ENCODE results near the gene FSHR.

Gene FSHR

GRCh38 chr2:49032936-49033335, 121.4 kb downstream of the FSHR start:
- no peak for DNase-seq (ENCODE audit: low read depth)

- no peak for DNase-seq (ENCODE audit: low read depth)
Observed at GRCh38 chr2:49032126-49032525, 122.2 kb downstream of the FSHR start.

GRCh38 chr2:49029406-49029805, 124.9 kb downstream of the FSHR start:
- no peak for DNase-seq (ENCODE audit: low read depth)

GRCh38 chr2:49028101-49028500, 126.2 kb downstream of the FSHR start:
- DNase-seq (ENCODE audit: low read depth) = no peak

- no peak for DNase-seq (ENCODE audit: low read depth)
Observed at GRCh38 chr2:49026706-49027105, 127.6 kb downstream of the FSHR start.

GRCh38 chr2:49021271-49021670, 133.0 kb downstream of the FSHR start:
- no peak for DNase-seq (ENCODE audit: low read depth)

- DNase-seq (ENCODE audit: low read depth) = no peak
Observed at GRCh38 chr2:49005261-49005660, 149.1 kb downstream of the FSHR start.

GRCh38 chr2:49004036-49004626, 150.2 kb downstream of the FSHR start:
- DNase-seq (ENCODE audit: low read depth) = no peak

- DNase-seq (ENCODE audit: low read depth) = no peak
Observed at GRCh38 chr2:49003201-49003600, 151.1 kb downstream of the FSHR start.

- DNase-seq (ENCODE audit: low read depth) = no peak
Observed at GRCh38 chr2:49002750-49003149, 151.6 kb downstream of the FSHR start.

- DNase-seq (ENCODE audit: low read depth) = no peak
Observed at GRCh38 chr2:49000695-49001094, 153.6 kb downstream of the FSHR start.

- no peak for DNase-seq (ENCODE audit: low read depth)
Observed at GRCh38 chr2:48998449-48998848, 155.9 kb downstream of the FSHR start.

GRCh38 chr2:48993576-48993975, 160.7 kb downstream of the FSHR start:
- no peak for DNase-seq (ENCODE audit: low read depth)

- DNase-seq (ENCODE audit: low read depth) = no peak
Observed at GRCh38 chr2:48991415-48992131, 162.7 kb downstream of the FSHR start.

GRCh38 chr2:48984922-48985321, 169.4 kb downstream of the FSHR start:
- no peak for DNase-seq (ENCODE audit: low read depth)

- DNase-seq (ENCODE audit: low read depth) = no peak
Observed at GRCh38 chr2:48983551-48983950, 170.8 kb downstream of the FSHR start.

GRCh38 chr2:48982887-48983435, 171.4 kb downstream of the FSHR start:
- no peak for DNase-seq (ENCODE audit: low read depth)

GRCh38 chr2:48980846-48981245, 173.5 kb downstream of the FSHR start:
- DNase-seq (ENCODE audit: low read depth) = no peak

GRCh38 chr2:48979691-48980090, 174.6 kb downstream of the FSHR start:
- DNase-seq (ENCODE audit: low read depth) = no peak

GRCh38 chr2:48978131-48978530, 176.2 kb downstream of the FSHR start:
- DNase-seq (ENCODE audit: low read depth) = no peak

GRCh38 chr2:48971801-48972200, 182.5 kb downstream of the FSHR start:
- no peak for DNase-seq (ENCODE audit: low read depth)

GRCh38 chr2:48968011-48968410, 186.3 kb downstream of the FSHR start:
- no peak for DNase-seq (ENCODE audit: low read depth)

- DNase-seq (ENCODE audit: low read depth) = no peak
Observed at GRCh38 chr2:48965204-48965603, 189.1 kb downstream of the FSHR start.

- no peak for DNase-seq (ENCODE audit: low read depth)
Observed at GRCh38 chr2:48961009-48961408, 193.3 kb downstream of the FSHR start.
